ENCODE results near the gene GNAQ.
A peak's percentile ranks its signal among the peaks of the same experiment; 100 is the strongest.

GNAQ gene

DNA sequence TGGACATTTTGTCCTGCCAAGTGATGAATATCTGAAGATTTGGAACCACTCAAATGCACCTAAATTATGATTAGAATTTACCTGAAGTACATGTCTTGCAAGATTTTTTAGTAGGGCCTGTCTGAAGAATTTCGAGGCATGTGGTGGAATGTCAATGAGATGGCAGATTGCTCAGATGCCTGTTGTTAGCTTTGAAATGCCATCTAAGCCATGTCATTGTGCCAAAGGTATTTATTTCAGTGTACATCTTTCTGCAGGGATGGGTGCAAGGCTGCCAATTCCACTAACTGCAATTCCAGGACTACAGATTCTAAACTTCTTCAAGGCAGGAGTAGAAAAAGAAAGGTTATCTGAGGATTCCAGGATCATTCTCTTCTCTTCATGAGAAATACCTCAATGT is 9.1 kb upstream of the GNAQ start:
- ATAC-seq (no peak), DNase-seq (no peak)
- Mint-ChIP-seq H3K4me3 (no peak overlapping the region), H3K4me1 (peaks cover 12% of the 10 kb centered on the region), H3K27me3 (peaks cover 14% of the 10 kb centered on the region), H3K9me3 (no peaks in the 10 kb centered on the region), H3K27ac (no peak overlapping the region)

GRCh38 chr9:78038620-78039300 is 7.1 kb upstream of the GNAQ start:
- no peaks in the 10 kb centered on the region for H3K9me3 Mint-ChIP-seq
- peaks cover 20% of the 10 kb centered on the region for H3K4me1 Mint-ChIP-seq
- ATAC-seq: no peak
- no peak overlapping the region for H3K27ac Mint-ChIP-seq
- no peaks in the 10 kb centered on the region for H3K27me3 Mint-ChIP-seq
- no peak for DNase-seq
- H3K4me3 Mint-ChIP-seq: no peak overlapping the region

- DNase-seq (peak; percentile 42 to 56), ATAC-seq (no peak)
- Mint-ChIP-seq H3K27ac (peak overlapping the region in 1 of 2 donors; percentile 59), H3K4me1 (peaks cover 35% of the 10 kb centered on the region), H3K27me3 (no peaks in the 10 kb centered on the region), H3K9me3 (no peaks in the 10 kb centered on the region), H3K4me3 (peak overlapping the region in 1 of 2 donors; percentile 30)
Measured at GRCh38 chr9:78035383-78035993, 3.9 kb upstream of the GNAQ start.

DNA sequence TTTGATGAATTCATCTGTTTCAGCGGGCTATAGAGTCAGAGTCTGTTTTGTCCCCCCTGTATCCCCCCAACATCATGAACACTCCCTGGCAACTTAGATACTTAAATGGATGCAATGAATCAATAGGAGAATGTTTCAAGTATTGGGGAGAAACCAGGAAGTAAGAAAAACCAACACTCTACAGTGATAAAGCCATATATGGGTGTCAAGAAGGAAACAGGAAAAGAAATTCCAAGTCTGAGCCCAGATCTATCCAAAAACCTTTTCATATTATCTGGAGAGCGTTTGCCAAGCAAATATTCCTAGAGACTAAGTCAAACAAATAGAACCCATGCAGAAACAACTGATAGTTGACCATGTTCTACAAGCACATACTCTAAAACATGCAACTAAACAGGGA is 2.3 kb upstream of the GNAQ start:
- no peak overlapping the region for H3K27ac Mint-ChIP-seq

GRCh38 chr9:78032730-78033457 is 1.3 kb upstream of the GNAQ start:
- DNase-seq (no peak), ATAC-seq (no peak)
- peak overlapping the region; percentile 91 to 96 for H3K27ac Mint-ChIP-seq
- peak overlapping the region; percentile 83 to 85 for H3K4me3 Mint-ChIP-seq
- H3K4me1 Mint-ChIP-seq: peaks cover 54% of the 10 kb centered on the region
- H3K27me3 Mint-ChIP-seq: no peaks in the 10 kb centered on the region
- no peaks in the 10 kb centered on the region for H3K9me3 Mint-ChIP-seq

More for the DNA sequence above, 2.3 kb upstream of the GNAQ start:
- no peak for ATAC-seq
- no peak overlapping the region for H3K4me3 Mint-ChIP-seq
- DNase-seq: no peak
- H3K4me1 Mint-ChIP-seq: peaks cover 49% of the 10 kb centered on the region
- H3K9me3 Mint-ChIP-seq: no peaks in the 10 kb centered on the region
- H3K27me3 Mint-ChIP-seq: no peaks in the 10 kb centered on the region

DNA sequence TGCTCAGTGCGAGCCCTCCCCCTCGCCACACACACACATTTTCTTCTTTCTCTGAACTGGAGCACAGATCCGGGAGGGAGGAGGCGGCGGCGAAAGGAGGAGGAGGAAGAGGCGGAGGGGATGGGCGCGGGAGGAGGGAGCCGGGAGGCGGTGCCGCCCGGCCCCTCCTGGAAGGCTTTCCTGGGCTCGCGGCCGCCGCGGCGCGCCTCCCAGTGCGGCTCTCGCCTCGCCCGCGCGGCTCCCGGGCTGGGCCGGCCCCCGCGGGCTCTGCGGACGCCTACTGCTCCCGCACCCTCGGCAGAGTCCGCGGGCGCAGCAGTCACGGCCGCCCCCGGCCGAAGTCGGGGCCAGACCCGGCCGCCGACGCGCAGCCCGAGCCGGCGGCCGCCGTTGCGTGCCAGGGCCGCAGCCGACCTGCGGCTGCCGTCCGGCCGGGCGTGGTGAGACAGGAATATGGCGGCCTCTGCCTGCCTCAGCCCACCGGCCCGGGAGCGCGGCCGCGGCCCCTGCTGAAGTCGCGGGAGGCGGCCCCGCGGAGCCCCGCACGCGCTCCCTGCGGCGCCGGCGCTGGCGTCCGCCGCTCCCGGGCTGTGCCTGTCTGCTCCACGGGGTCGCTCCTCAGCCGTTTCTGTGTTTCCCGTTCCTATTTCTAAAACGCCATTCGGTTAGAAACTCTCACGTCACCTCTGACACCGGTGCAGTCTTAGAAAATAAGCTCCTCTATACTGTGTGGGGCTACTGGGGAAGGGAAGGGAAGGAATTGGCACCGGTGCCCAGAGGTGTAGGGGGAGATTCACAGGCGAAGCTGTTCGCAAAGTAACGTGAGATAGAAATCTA is 500 bp upstream of the GNAQ start:
- no peaks in the 10 kb centered on the region for H3K9me3 Mint-ChIP-seq
- H3K4me1 Mint-ChIP-seq: peaks cover 61% of the 10 kb centered on the region
- DNase-seq (peak; percentile 68 to 72), ATAC-seq (peak; percentile 64)
- H3K27me3 Mint-ChIP-seq: no peaks in the 10 kb centered on the region
- H3K27ac Mint-ChIP-seq: peak overlapping the region; percentile 95 to 96
- H3K4me3 Mint-ChIP-seq: peak overlapping the region; percentile 85 to 89

- peak; percentile 51 for ATAC-seq
Measured at GRCh38 chr9:78030553-78031443, 813 bp downstream of the GNAQ start.

GRCh38 chr9:78030296-78030552 is 1.4 kb downstream of the GNAQ start:
- no peaks in the 10 kb centered on the region for H3K9me3 Mint-ChIP-seq
- H3K27me3 Mint-ChIP-seq: no peaks in the 10 kb centered on the region
- peak overlapping the region; percentile 64 to 97 for H3K27ac Mint-ChIP-seq
- DNase-seq (peak; percentile 32 to 43), ATAC-seq (peak; percentile 48)
- H3K4me3 Mint-ChIP-seq: peak overlapping the region; percentile 87 to 98
- H3K4me1 Mint-ChIP-seq: peaks cover 61% of the 10 kb centered on the region

More at GRCh38 chr9:78030553-78031443, 813 bp downstream of the GNAQ start:
- H3K27ac Mint-ChIP-seq: peak overlapping the region; percentile 64 to 97
- H3K9me3 Mint-ChIP-seq: no peaks in the 10 kb centered on the region
- H3K4me1 Mint-ChIP-seq: peaks cover 61% of the 10 kb centered on the region
- peak; percentile 69 to 70 for DNase-seq
- H3K27me3 Mint-ChIP-seq: no peaks in the 10 kb centered on the region
- peak overlapping the region; percentile 87 to 98 for H3K4me3 Mint-ChIP-seq

- no peak for DNase-seq
- Mint-ChIP-seq H3K27ac (peak overlapping the region; percentile 64 to 97), H3K9me3 (no peaks in the 10 kb centered on the region), H3K4me3 (peak overlapping the region; percentile 87 to 98), H3K27me3 (no peaks in the 10 kb centered on the region), H3K4me1 (peaks cover 57% of the 10 kb centered on the region)
- no peak for ATAC-seq
Measured at GRCh38 chr9:78029551-78030295, 1.9 kb downstream of the GNAQ start.

DNA sequence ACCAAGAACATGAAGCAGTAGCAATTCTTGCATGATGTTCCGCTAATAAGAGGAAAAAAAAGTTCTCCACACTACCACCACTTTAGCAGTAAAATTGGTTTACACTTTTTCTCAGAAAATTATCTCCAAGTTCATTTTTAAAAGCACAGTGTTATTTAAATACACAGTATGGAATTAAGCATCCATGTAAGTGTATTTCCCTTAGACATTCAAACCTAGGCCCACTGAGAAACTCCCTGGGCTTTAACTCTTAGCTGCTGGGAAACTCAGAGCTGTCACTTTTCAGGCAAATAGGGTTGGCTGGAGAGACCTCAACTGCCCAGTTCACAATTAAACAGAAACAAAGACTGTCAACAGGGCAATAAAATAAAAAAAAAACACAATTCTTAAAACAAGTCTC is 2.7 kb downstream of the GNAQ start:
- Mint-ChIP-seq H3K9me3 (no peaks in the 10 kb centered on the region), H3K4me3 (peak overlapping the region; percentile 87 to 98), H3K27ac (peak overlapping the region in 1 of 2 donors; percentile 24)

DNA sequence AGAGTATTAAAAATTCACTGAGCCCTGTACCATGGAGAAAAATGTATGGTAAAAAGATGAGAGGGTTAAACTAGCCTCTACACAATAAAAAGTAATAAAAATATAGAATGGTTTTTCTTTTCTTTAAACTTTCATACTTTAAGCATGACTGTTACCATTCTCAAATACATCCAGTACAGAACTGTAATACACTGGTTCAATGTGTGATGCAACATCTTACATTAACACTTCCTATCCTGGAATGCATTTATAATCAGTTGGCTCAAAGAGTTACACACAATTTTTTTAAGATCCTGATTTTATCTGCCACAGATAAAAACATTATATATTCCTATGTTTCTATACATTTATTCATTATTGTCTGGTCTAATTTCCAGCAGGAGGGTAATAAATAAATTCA is 4.7 kb downstream of the GNAQ start:
- DNase-seq (no peak), ATAC-seq (no peak)
- H3K4me1 Mint-ChIP-seq: peaks cover 58% of the 10 kb centered on the region
- H3K9me3 Mint-ChIP-seq: no peaks in the 10 kb centered on the region
- H3K27ac Mint-ChIP-seq: no peak overlapping the region
- H3K4me3 Mint-ChIP-seq: no peak overlapping the region
- no peaks in the 10 kb centered on the region for H3K27me3 Mint-ChIP-seq

More for the DNA sequence above, 2.7 kb downstream of the GNAQ start:
- Mint-ChIP-seq H3K27me3 (no peaks in the 10 kb centered on the region), H3K4me1 (peaks cover 56% of the 10 kb centered on the region)
- no peak for ATAC-seq
- DNase-seq: no peak

GRCh38 chr9:78026416-78026815 is 5.2 kb downstream of the GNAQ start:
- Mint-ChIP-seq H3K4me3 (no peak overlapping the region), H3K27ac (no peak overlapping the region), H3K27me3 (no peaks in the 10 kb centered on the region), H3K4me1 (peaks cover 64% of the 10 kb centered on the region), H3K9me3 (no peaks in the 10 kb centered on the region)
- no peak for ATAC-seq
- no peak for DNase-seq

GRCh38 chr9:78025186-78025585 is 6.4 kb downstream of the GNAQ start:
- Mint-ChIP-seq H3K27me3 (no peaks in the 10 kb centered on the region), H3K9me3 (no peaks in the 10 kb centered on the region), H3K4me1 (peaks cover 75% of the 10 kb centered on the region), H3K27ac (no peak overlapping the region), H3K4me3 (no peak overlapping the region)
- ATAC-seq (no peak), DNase-seq (no peak)

Data from stimulated activated naive CD8-positive, alpha-beta T cell treated with anti-CD3 and anti-CD28 coated beads, Interleukin-15, amount 100 ng/mL, for 72 hours (primary cell).